Suppressor macrophage (primary cell): ENCODE data around the gene SYNPR.

Experiments used
- DNase-seq, 4 experiments: peaks; one replicate each; pipeline ENCODE4 v3.0.0-alpha.2; 2020 to 2022

SYNPR gene

GRCh38 chr3:63474828-63475518, 196.9 kb downstream of the SYNPR start:
- no peak for DNase-seq

- DNase-seq: no peak
Measured at GRCh38 chr3:63477494-63478129, 199.5 kb downstream of the SYNPR start.

GRCh38 chr3:63478990-63479660, 201.0 kb downstream of the SYNPR start:
- no peak for DNase-seq

GRCh38 chr3:63479661-63480035, 201.5 kb downstream of the SYNPR start:
- no peak for DNase-seq

GRCh38 chr3:63481627-63482026, 203.5 kb downstream of the SYNPR start:
- DNase-seq: no peak

- DNase-seq: no peak
Measured at GRCh38 chr3:63482341-63482740, 204.2 kb downstream of the SYNPR start.

GRCh38 chr3:63492464-63492863, 214.4 kb downstream of the SYNPR start:
- DNase-seq: no peak

GRCh38 chr3:63493101-63493500, 215.0 kb downstream of the SYNPR start:
- DNase-seq: no peak

GRCh38 chr3:63494646-63495045, 216.5 kb downstream of the SYNPR start:
- DNase-seq: no peak

GRCh38 chr3:63497641-63498040, 219.5 kb downstream of the SYNPR start:
- DNase-seq: no peak

- no peak for DNase-seq
Measured at GRCh38 chr3:63500196-63500595, 222.1 kb downstream of the SYNPR start.

- DNase-seq: no peak
Measured at GRCh38 chr3:63508305-63508704, 230.2 kb downstream of the SYNPR start.

- DNase-seq: no peak
Measured at GRCh38 chr3:63508771-63509170, 230.7 kb downstream of the SYNPR start.

- no peak for DNase-seq
Measured at GRCh38 chr3:63513791-63514190, 235.7 kb downstream of the SYNPR start.

- no peak for DNase-seq
Measured at GRCh38 chr3:63514678-63515077, 236.6 kb downstream of the SYNPR start.

GRCh38 chr3:63519426-63519825, 241.3 kb downstream of the SYNPR start:
- no peak for DNase-seq

- no peak for DNase-seq
Measured at GRCh38 chr3:63521657-63522056, 243.5 kb downstream of the SYNPR start.

- DNase-seq: no peak
Measured at GRCh38 chr3:63523100-63523499, 245.0 kb downstream of the SYNPR start.

- DNase-seq: no peak
Measured at GRCh38 chr3:63528325-63529000, 250.4 kb downstream of the SYNPR start.

GRCh38 chr3:63532521-63532920, 254.4 kb downstream of the SYNPR start:
- DNase-seq: no peak

GRCh38 chr3:63538919-63539318, 260.8 kb downstream of the SYNPR start:
- DNase-seq: no peak

GRCh38 chr3:63555767-63556166, 277.7 kb downstream of the SYNPR start:
- no peak for DNase-seq

- DNase-seq: no peak
Measured at GRCh38 chr3:63556401-63556800, 278.3 kb downstream of the SYNPR start.

- DNase-seq: no peak
Measured at GRCh38 chr3:63557912-63558311, 279.8 kb downstream of the SYNPR start.
